GM20000 (cell line): ENCODE measurements around the gene ARHGEF6.
A peak's percentile ranks its signal among the peaks of the same experiment; 100 is the strongest.

Experiments
- DNase-seq: peaks from one replicate; pipeline ENCODE4 v3.0.0; 2012; ENCODE audit warnings: low spot score
- TF ChIP-seq, protein P1 (sequence below): IDR thresholded peaks from 2 replicates; pipeline ENCODE4 v1.5.1; 2012; ENCODE audit warnings: mild to moderate bottlenecking, control low read depth; ENCODE audit errors: extremely low read depth, missing control alignments

ARHGEF6 gene

DNA sequence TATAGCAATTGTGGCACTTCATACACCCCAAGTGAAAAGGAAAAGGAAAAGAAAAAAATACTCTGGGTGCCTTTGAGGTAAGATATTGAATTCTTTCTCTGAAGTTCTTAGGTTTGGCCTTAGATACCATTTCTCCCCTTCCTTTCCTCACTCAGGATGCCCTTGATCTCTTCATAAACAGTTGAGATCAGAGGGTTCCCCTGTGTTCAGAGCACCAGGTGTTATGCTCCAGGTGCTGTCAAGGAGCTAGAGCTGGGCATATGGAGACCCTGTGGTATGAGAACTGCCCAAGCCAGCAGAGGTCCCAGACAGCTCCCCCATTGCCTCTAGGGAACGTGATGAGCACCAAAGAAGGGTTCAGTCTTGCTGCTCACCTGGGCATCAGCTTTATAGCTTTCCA is 149.9 kb downstream of the ARHGEF6 start:
- DNase-seq = no peak
- TF ChIP-seq, protein P1, sequence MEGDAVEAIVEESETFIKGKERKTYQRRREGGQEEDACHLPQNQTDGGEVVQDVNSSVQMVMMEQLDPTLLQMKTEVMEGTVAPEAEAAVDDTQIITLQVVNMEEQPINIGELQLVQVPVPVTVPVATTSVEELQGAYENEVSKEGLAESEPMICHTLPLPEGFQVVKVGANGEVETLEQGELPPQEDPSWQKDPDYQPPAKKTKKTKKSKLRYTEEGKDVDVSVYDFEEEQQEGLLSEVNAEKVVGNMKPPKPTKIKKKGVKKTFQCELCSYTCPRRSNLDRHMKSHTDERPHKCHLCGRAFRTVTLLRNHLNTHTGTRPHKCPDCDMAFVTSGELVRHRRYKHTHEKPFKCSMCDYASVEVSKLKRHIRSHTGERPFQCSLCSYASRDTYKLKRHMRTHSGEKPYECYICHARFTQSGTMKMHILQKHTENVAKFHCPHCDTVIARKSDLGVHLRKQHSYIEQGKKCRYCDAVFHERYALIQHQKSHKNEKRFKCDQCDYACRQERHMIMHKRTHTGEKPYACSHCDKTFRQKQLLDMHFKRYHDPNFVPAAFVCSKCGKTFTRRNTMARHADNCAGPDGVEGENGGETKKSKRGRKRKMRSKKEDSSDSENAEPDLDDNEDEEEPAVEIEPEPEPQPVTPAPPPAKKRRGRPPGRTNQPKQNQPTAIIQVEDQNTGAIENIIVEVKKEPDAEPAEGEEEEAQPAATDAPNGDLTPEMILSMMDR = no peak

DNA sequence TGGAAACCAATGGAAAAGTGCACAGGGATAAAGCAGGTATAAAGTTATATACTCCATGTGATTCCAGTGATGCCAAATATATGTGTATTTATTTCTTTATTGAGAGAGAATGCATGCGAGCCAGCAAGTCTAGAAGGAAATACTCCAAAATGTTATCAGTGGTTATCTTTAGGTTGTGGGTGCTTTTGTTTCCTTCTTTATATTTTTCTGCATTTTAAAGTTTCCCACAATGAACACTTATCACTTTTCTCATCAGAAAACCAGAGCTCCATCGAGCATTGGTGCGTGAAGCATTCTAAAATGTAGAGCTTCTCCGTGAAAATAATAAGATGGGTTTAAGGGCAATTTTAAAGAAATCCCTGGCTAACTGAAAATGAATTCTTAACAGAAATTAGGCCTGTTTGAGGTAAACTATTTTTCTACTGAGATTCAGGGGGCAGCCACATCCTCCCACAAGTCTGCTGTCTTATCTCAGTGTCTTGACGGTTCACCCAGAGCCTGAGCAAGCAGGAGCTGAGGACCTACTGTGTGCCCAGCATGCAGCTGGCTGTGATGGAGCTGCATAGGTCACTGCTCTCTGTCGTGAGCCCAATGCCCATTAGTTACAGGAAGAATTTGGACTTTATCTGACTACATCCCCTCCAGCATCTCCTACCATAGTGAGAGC is 151.5 kb downstream of the ARHGEF6 start:
- TF ChIP-seq, protein P1 = no peak
- no peak for DNase-seq

- no peak for DNase-seq
Observed at GRCh38 chrX:136627409-136627808, 153.3 kb downstream of the ARHGEF6 start.

DNA sequence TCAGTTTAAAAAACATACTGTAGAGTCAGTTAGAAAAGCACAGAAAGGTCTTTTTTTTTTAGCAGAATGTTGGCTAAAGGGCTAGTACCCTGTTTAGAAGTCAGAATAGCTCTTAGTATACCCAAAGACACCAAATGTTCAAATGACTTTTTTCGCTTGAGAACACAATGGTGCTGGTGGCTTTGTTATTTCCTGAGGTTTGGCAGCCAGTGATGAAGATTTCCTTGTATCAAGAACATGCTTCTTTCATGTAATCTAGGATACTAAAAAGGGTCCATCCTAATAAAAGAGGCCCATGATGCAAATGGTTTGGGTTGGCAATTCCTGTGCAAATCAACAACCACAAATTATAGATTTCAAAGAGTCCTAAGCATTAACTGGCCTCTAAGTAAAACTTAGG is 153.8 kb downstream of the ARHGEF6 start:
- TF ChIP-seq, protein P1 = no peak

More at GRCh38 chrX:136627409-136627808, 153.3 kb downstream of the ARHGEF6 start:
- TF ChIP-seq, protein P1 = no peak

DNA sequence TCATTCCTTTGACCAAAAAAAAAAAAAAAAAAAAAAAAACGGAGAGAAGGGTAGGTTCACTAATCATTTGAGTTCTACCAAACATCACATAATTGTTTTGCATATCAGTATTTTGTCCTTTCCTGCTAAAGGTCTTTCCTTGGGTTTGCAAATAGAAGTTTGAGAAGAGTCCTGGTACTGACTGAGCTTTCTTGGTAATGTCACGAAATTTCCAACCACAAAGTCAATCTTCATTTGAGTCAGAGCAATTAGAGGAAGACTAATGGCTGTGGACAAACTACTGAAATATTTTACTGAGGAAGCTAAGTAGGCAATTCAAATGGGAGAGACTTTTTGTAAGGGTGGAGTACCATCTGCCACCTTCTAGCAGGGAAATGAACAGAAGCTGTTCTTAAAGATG is 154.5 kb downstream of the ARHGEF6 start:
- DNase-seq = peak; percentile 10
- TF ChIP-seq, protein P1 = no peak

More for the DNA sequence above, 153.8 kb downstream of the ARHGEF6 start:
- no peak for DNase-seq

GRCh38 chrX:136625246-136625645 is 155.5 kb downstream of the ARHGEF6 start:
- TF ChIP-seq, protein P1 = no peak
- DNase-seq = no peak

- TF ChIP-seq, protein P1 = no peak
- DNase-seq = no peak
Observed at GRCh38 chrX:136623396-136623795, 157.3 kb downstream of the ARHGEF6 start.
